Measurements from ENCODE around the gene PHGDH.
A peak's percentile ranks its signal among the peaks of the same experiment; 100 is the strongest.

The PHGDH gene

GRCh38 chr1:119766374-119766794, 54.6 kb downstream of the PHGDH start:
- TF ChIP-seq CTCF (conservative IDR thresholded peaks at IDR 0.05) = no peak
- peak overlapping the region; percentile 55; the same call in 1 of the 2 replicates for H3K27ac ChIP-seq

GRCh38 chr1:119767486-119767885, 55.8 kb downstream of the PHGDH start:
- H3K27ac ChIP-seq = peak overlapping the region; percentile 55
- no peak for TF ChIP-seq ZFX (IDR thresholded peaks at IDR 0.05)
- no peak for TF ChIP-seq CTCF (conservative IDR thresholded peaks at IDR 0.05)

- no peak for TF ChIP-seq CTCF (conservative IDR thresholded peaks at IDR 0.05)
- no peak for TF ChIP-seq ZFX (IDR thresholded peaks at IDR 0.05)
Observed at GRCh38 chr1:119768778-119769177, 57.0 kb downstream of the PHGDH start, which contains the start of gene HMGCS2. HMGCS2 (minus strand) TSS chr1:119768905; CDS start chr1:119768844, 61 bp downstream.

GRCh38 chr1:119771016-119771415, 59.3 kb downstream of the PHGDH start:
- TF ChIP-seq ZFX (IDR thresholded peaks at IDR 0.05) (no peak), CTCF (conservative IDR thresholded peaks at IDR 0.05) (no peak)
- no peak overlapping the region for H3K27ac ChIP-seq

More at GRCh38 chr1:119768778-119769177, 57.0 kb downstream of the PHGDH start, which contains the start of gene HMGCS2:
- peak within 1 kb of the TSS; percentile 15 for H3K27ac ChIP-seq

GRCh38 chr1:119771770-119772169, 60.0 kb downstream of the PHGDH start:
- TF ChIP-seq CTCF (conservative IDR thresholded peaks at IDR 0.05) (no peak), ZFX (IDR thresholded peaks at IDR 0.05) (no peak)
- H3K27ac ChIP-seq = no peak overlapping the region

- H3K27ac ChIP-seq = no peak overlapping the region
- TF ChIP-seq ZFX (IDR thresholded peaks at IDR 0.05) (no peak), CTCF (conservative IDR thresholded peaks at IDR 0.05) (no peak)
Observed at GRCh38 chr1:119772298-119772697, 60.6 kb downstream of the PHGDH start.

GRCh38 chr1:119773711-119774241, 62.0 kb downstream of the PHGDH start:
- H3K27ac ChIP-seq = peak overlapping the region; percentile 69; the same call in 1 of the 2 replicates

More at GRCh38 chr1:119773711-119774241, 62.0 kb downstream of the PHGDH start:
- no peak for TF ChIP-seq CTCF (conservative IDR thresholded peaks at IDR 0.05)
- no peak for TF ChIP-seq ZFX (IDR thresholded peaks at IDR 0.05)

Data from C4-2B (cell line).